ENCODE measurements around the gene STN1.

Gene STN1

GRCh38 chr10:103837370-103838069, 80.5 kb downstream of the STN1 start:
- in situ Hi-C loops (cut with MboI; ENCODE audit: low pct_unique_long_range_greater_than_20kb, low sequenced_read_pairs, unreplicated experiment) = no loop called here

DNA sequence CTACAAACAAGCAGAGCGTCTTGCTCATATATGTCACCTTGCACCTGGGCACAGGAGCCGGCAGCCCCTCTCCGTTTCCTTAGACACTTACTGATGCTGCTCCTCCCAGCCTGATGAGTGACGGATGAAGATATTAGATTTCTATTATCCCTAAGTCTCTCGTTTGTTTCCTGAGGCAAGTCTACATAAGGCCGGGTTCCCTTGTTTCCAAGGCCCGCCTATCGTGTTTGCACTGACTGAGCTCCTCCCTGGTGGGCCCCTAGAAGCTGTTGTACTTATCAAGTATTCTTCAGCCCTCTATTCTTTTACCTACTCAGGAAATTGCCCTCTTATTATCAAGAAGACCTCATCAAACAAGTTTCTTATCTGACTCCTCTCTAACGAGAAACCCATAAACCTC, 81.1 kb downstream of the STN1 start:
- DNase-seq (ENCODE audit: low spot score) = no peak
- in situ Hi-C loops (cut with MboI; ENCODE audit: low pct_unique_long_range_greater_than_20kb, low sequenced_read_pairs, unreplicated experiment) = no loop called here
- TF ChIP-seq, protein P1, sequence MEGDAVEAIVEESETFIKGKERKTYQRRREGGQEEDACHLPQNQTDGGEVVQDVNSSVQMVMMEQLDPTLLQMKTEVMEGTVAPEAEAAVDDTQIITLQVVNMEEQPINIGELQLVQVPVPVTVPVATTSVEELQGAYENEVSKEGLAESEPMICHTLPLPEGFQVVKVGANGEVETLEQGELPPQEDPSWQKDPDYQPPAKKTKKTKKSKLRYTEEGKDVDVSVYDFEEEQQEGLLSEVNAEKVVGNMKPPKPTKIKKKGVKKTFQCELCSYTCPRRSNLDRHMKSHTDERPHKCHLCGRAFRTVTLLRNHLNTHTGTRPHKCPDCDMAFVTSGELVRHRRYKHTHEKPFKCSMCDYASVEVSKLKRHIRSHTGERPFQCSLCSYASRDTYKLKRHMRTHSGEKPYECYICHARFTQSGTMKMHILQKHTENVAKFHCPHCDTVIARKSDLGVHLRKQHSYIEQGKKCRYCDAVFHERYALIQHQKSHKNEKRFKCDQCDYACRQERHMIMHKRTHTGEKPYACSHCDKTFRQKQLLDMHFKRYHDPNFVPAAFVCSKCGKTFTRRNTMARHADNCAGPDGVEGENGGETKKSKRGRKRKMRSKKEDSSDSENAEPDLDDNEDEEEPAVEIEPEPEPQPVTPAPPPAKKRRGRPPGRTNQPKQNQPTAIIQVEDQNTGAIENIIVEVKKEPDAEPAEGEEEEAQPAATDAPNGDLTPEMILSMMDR (IDR thresholded peaks at IDR 0.05; ENCODE audit: extremely low read depth, insufficient read depth, missing control alignments) = no peak

More at GRCh38 chr10:103837370-103838069, 80.5 kb downstream of the STN1 start:
- no peak for DNase-seq (ENCODE audit: low spot score)
- TF ChIP-seq, protein P1 (IDR thresholded peaks at IDR 0.05; ENCODE audit: extremely low read depth, insufficient read depth, missing control alignments) = no peak

GRCh38 chr10:103836273-103836672, 81.7 kb downstream of the STN1 start:
- TF ChIP-seq, protein P1 (IDR thresholded peaks at IDR 0.05; ENCODE audit: extremely low read depth, insufficient read depth, missing control alignments) = no peak
- in situ Hi-C loops (cut with MboI; ENCODE audit: low pct_unique_long_range_greater_than_20kb, low sequenced_read_pairs, unreplicated experiment) = no loop called here

GRCh38 chr10:103835096-103836050, 82.6 kb downstream of the STN1 start:
- no peak for DNase-seq (ENCODE audit: low spot score)
- TF ChIP-seq, protein P1 (IDR thresholded peaks at IDR 0.05; ENCODE audit: extremely low read depth, insufficient read depth, missing control alignments) = no peak
- in situ Hi-C loops (cut with MboI; ENCODE audit: low pct_unique_long_range_greater_than_20kb, low sequenced_read_pairs, unreplicated experiment) = no loop called here

More at GRCh38 chr10:103836273-103836672, 81.7 kb downstream of the STN1 start:
- DNase-seq (ENCODE audit: low spot score) = no peak

- in situ Hi-C loops (cut with MboI; ENCODE audit: low pct_unique_long_range_greater_than_20kb, low sequenced_read_pairs, unreplicated experiment) = no loop called here
These were observed 83.4 kb downstream of the STN1 start for GRCh38 chr10:103834436-103835095.

More at GRCh38 chr10:103834436-103835095, 83.4 kb downstream of the STN1 start:
- no peak for DNase-seq (ENCODE audit: low spot score)
- TF ChIP-seq, protein P1 (IDR thresholded peaks at IDR 0.05; ENCODE audit: extremely low read depth, insufficient read depth, missing control alignments) = no peak

All from GM13977 (cell line).